Activated effector memory CD4-positive, alpha-beta T cell treated with anti-CD3 and anti-CD28 coated beads, Interleukin-2, amount 50 U/mL, for 16 hours (primary cell): ENCODE results near the gene TBXT.
"Not testable (repeated sequence)": the region's sequence is repeated elsewhere in the genome, so short reads cannot be mapped to it uniquely, and the experiment has no call there.

ENCODE experiments used
- DNase-seq: peaks from one replicate; pipeline ENCODE4 v3.0.0-alpha.2; 2020

The TBXT gene, protein sequence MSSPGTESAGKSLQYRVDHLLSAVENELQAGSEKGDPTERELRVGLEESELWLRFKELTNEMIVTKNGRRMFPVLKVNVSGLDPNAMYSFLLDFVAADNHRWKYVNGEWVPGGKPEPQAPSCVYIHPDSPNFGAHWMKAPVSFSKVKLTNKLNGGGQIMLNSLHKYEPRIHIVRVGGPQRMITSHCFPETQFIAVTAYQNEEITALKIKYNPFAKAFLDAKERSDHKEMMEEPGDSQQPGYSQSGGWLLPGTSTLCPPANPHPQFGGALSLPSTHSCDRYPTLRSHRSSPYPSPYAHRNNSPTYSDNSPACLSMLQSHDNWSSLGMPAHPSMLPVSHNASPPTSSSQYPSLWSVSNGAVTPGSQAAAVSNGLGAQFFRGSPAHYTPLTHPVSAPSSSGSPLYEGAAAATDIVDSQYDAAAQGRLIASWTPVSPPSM

DNA sequence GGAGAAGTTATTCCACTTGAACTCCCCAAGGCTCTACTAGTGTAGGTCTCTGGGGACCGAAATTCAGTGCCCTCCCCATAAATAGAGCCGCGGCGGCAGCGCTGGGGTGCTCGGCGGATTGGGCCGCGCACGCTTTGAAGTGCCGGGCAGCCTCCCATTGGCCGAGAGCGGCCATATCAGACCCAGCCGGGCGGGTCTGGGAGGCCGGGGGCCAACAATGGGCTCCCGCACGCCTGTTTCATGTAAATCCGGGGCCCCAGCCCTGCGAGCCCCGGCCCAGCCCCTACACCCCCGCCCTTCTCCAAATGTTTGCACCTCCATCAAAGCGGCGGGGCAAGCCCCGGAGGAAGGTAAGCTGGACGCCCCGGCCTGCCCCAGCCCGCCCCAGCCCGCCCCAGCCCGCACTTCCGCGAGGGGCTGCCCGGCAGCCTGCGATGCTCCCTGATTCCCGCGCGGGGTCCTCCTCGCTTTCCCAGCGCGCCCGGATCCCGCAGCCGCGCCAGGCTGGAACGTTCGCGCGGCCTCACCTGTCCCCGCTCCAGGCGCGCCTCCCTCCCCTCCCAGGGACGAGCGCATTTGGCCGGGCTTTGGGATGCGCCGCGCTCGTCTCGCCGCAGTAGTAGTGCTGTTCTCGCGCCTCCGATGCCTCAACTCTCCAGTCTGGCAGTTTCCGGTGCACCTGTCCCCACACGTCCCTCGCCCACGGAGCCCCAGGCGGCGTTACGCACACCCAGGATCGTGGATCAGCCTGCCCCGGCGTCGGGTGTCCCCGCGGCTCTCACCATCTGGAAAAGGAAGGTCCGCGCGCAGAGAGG lies at the start of gene TBXT:
TBXT (minus strand) TSS at position 51 of the 815 bp plus-strand sequence. CDS start 260 bp downstream, outside the sequence.
- no peak for DNase-seq

DNA sequence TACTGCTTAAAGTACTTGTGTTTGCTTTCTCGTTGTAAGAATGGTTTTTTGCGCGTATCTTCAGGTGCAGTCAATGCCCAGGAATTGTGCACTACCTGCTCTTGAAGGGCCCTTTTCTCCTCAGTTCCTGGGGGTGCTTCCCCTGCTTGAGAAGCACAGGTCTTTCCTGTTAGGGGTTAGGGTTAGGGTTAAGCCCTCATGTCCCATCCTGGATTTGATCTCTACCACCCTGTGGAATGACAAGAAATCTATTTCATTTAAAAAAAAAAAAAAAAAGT lies 39.6 kb upstream of the TBXT start:
- no peak for DNase-seq

DNA sequence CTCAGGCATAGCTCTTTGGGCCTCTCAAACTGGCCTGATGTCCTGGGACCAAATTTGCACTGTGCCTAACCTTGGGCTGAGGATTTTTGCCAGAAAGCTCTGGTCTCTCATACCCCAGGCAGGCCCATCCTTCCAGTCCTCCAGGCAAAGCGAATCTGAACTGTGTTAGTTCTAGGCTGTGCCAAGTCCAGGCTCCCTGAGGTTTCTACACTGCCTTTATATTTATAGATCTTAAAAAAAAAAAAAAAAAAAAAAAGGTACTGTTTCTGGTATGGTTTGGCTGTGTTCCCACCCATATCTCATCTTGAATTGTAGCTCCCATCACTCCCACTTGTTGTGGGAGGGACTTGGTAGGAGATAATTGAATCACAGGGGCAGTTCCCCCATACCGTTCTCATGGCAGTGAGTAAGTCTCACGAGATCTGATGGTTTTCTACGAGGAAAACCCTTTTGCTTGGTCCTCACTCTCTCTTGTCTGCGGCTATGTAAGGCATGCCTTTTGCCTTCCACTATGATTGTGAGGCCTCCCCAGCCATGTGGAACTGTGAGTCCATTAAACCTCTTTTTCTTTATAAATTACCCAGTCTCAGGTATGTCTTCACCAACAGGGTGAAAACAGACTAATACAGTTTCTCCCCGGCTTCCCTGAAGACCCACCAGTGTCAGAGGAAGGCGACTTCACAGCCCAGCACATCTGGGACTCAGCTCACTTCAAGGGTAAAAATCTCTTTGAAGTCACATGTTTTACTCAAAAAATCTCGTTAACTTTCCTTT lies 39.0 kb upstream of the TBXT start:
- DNase-seq: no peak

DNA sequence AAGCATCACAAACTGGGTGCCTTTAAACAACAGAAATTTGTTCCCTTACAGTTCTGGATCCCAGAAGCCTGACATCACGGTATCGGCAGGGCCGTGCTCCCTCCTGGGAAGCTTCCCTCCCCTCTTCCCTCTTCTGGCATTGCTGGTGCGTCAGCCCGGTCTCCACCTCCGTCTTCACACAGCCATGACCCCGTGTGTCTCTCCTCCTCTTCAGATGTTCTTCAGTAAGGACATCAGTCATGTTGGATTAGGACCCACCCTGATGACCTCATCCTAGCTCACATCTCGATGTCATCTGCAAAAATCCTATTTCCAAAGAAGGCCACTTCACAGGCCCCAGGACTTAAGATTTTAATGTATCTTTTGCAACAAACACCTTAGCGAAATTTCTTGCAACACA lies 38.4 kb upstream of the TBXT start:
- no peak for DNase-seq

DNA sequence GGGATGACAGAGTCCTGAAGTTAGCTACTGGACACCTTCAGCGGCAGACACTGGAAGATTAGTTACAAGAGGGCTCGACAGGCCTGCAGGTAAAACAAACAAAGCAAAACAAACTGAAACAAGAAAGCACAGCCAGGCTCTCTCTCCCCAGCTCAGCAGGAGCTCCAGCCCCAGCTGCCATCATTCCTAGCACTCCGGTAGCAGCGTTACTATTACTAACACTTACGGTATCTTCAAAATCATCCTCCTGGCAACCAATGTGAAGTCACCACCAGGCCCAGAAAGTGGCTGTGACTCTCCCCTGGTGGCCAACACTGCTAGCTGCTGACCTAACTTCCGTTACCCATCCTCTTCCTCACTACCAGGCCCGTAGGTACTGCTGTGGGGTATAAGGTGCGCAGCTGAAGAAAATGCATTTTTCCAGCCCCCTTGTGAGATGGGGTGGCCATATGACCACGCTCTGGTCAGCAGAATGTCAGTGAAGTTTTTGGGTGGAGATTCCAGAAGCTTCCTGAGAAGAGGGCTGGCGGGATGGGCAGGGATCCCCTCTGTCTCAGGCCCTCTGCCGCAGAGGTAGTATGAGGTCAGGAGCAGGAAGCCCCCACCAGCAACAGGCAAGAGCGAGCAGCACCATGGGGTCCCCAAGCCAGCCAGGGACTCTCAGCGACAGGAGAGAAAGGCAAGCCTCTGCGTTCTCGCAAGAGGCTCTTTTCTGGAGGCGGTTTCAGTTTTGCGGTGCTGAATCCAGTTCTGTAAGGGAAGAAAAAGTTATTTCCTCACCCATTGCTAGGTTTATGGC lies 37.4 kb upstream of the TBXT start:
- no peak for DNase-seq

DNA sequence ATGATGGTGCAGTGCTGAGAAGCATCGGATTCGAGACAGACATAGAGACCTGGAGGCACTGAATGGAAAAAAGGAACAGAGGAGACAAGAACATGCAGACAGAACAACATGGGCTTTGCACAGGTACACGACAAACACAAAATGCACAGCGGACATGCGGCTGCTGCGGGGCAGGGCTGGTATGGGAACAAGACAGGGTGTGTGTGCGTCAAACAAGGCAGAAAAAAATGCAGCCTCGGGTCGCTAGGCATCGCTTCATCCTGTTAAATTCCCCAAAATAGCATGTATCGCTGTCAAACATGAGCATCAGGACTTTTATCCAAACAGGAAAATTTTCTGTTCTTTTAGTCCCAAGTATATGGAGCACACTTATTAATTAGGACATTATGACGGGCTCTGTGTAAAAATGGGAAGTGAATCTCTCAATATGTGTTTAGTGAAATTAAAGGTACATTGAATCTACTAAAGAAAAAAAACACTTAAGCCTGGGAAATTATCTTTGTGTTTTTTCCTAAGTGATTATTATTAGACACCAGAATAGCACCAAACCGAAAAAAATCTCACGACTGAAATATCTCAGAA lies 36.1 kb upstream of the TBXT start:
- DNase-seq: no peak

DNA sequence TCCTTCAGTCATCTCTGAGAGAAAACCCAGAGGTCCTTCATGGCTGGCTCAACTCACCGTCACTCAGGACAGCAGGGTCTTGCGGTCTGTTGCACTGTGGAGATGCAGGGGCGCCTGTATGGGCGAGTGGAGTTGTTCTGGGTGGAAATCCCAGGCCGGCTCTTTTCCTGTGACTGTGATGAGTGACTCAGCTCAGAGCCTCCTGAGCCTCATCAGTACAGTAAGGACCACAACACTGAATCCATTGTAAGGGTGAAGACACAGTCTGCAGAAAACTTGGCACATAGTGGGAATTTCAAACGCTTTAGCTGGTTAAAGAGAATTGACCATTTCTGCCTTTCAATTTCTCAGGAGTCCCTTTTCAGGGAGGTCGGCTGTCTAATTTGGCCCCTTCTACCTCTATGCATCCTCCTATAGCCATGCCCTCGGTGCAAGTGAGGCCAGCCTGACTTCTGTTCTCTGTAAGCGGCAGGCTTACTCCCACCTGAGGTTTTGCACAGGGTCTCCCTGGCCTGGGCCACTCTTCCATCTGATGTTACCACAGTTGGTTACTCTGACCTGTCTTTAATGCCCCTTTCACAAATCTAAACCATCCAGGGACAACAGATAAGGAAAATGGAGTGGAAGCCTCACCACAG lies 35.5 kb upstream of the TBXT start:
- DNase-seq: no peak

DNA sequence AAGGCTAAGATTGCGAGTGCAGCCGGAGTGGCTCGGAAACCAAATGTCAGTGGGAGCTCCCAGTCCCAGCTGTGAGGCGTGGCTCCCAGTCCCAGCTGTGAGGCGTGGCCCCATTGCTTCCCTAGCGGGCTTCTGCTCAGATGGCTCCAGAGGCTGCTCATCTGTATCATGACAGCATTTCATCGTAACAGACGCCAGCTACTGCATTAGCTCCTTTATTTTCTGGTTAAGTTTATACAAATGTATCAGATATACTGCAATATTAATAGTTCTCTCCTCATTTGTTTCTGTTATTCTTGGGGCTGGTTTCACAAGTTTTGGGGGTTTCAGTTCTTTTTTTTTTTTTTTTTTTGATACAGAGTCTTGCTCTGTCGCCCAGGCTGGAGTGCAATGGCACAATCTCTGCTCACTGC lies 34.7 kb upstream of the TBXT start:
- no peak for DNase-seq

DNA sequence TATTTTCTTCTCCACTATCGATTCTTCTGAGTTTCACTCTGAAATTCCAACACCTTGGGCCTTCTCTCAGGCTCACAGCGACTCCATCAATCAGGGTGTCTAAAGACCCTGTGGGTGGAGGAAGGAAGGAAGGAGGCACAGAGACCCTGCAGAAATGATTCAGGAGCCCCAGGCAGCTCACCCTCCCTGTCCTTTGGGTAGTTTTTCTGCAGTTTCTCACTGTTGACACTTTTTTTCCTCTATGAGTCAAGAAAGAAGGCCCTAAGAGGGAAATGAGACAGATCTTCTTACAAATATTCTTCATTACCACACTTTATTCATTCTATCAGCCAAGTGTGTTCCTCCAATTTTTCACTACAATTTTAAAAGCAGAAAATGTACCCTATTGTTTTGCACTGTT lies 34.2 kb upstream of the TBXT start:
- DNase-seq: no peak

DNA sequence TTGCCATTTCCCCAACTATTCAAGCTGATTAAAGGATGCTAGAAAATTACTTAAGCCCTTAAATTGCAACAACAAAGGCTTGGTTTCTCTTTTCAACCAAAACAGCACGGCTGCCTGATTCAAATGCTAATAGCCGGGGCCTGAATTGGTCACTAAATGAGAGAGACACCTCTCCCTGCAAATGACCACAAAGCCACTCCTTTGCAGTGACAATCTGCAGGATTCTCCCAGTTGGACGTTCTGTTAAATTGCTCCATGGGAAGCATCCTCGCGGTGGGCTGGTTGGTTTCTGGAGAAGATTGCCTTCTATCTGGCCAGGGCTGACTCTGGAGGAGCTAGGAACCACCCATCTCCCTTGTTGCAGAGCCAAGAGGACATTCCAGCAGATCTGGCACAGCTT lies 29.7 kb upstream of the TBXT start:
- DNase-seq: no peak

DNA sequence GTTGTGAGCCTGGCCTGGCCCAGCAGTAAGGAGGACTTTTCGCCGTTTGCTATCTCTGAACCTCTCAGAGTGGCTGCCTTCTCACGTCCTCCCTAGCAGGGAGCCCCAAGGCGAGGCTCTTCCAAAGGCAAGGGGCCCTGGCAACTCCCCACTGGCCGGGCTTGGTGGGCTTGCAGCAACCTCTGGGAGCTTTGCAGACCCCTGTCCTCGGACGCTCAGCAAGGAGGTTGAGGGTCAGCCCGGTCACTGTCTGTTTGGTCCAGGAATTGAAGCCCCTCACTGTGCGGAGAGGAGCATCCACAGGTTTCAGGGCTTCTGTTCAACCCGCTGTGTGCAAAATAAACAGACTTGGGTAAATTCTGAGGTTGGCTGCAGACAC lies 28.2 kb upstream of the TBXT start:
- DNase-seq: no peak

DNA sequence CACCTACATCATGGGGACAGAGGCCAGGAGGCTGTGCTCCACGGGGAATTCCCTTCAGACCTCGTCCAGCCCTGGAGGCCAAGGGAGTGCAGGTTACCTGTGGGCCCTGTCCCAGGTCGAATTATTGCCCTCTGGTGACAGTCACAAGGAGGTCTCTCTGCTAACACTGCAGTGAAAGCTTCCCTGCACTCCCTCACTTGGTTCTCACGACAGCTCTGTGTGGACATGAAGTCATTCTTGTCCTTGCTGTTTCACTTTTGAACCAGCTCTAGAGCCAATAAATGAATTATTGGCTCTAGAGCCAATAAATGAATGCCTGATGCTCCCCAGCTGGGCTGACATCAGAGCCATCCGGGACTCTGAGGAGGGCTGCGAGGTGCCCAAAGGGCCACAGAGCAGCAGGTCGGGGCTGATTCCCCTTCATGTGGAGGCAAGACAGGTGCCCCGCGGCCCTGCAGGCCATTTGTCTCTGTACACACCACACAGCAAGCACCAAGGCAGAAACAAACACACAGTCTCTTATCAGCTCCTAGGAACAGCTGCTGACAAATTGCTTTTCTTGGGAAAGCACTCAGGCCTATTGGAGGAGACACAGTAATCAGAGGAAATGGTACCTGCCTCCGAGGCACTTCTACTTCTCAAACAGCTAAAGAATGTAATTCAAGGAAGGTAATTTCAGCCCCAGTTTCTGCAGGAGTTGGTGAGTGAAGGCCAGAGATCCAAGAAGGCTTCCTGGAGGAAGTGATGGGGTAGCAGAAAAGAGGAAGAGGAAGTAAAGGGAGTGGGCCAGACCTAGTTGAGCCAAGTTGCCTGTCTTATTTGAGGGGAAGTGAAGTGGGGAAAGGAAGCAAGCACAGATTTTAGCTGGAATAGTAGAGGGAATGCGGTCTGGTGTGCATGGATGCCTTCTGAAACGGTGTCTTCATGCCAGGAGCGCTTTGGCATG lies 27.5 kb upstream of the TBXT start:
- no peak for DNase-seq

DNA sequence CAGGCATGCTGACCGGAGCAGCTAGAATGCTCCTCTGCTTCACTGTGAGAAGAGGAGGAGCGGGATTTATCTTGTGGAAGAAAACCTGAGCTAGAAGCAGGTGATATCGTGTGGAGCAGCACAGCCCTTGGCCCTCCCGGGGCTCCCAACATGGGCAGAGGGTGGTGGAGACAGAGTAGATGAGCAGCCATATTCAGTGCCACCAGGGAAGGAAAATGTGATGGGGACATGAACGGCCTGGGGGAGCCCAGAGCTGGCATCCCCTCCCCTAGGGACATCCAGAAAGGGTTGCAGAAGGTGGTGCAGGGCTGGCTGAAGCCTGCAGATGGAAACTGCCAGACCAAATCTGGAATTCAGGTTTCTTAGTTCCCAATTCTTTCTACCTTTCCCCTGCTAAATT lies 24.9 kb upstream of the TBXT start:
- DNase-seq: no peak

DNA sequence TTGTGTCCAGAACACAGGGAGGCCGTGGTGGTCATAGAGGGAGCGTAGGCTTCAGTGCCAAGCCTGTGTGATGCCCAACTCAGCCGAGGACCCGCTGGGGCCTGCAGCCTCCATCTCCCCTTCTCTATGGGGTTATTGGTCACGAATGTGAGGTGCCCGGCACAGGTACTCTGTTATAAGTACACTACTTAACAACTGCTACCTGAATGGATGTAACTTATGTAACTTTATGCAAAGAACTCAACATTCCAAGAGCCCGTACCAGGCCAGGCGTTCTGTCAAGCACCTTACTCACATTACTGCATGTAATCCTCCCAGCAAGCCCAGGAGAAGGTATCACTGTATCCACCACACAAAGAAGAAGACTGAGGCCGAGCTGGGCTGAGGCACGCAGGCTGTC lies 24.5 kb upstream of the TBXT start:
- DNase-seq: no peak

DNA sequence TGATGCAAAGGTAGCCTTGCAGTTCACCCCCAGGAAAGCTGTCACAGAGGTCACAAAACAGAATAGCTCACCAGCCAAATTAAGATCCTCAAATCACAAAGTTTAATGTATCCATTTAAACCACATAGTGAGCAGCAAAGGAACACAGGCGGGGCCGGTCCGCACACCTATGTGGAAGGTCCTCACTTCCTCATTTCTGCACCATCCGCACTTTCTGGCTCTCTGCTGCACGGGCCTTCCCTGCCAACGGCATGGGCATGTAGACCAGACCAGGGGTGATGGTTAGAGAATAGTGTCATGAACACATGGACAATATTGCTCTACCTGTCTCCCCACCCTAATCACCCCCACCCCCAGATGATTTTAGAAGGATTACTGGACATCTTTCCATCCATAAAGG lies 12.1 kb upstream of the TBXT start:
- no peak for DNase-seq

DNA sequence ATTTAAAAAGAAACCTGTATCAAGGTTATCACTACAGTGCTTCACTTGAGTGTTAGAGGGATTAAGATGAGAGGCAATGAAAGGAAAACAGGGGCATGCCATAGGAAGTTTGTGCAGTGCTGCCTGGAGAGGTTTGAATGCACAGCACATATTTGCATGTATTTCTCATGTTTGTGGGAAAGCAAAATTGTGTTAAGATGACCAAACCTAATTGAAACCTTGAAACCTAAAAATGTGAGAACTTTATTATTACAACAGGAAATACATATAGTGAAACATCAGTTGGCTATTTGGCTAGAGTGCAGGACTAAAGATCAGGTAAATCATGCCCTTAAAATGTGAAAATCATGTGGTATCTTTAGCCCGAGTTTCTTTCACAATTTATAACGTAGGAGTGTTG lies 8.5 kb upstream of the TBXT start:
- DNase-seq: no peak

DNA sequence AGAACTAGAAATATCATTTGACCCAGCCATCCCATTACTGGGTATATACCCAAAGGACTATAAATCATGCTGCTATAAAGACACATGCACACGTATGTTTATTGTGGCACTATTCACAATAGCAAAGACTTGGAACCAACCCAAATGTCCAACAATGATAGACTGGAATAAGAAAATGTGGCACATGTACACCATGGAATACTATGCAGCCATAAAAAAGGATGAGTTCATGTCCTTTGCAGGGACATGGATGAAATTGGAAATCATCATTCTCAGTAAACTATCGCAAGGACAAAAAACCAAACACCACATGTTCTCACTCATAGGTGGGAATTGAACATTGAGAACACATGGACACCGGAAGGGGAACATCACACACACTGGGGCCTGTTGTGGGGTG lies 7.4 kb upstream of the TBXT start:
- not testable (repeated sequence) for DNase-seq

DNA sequence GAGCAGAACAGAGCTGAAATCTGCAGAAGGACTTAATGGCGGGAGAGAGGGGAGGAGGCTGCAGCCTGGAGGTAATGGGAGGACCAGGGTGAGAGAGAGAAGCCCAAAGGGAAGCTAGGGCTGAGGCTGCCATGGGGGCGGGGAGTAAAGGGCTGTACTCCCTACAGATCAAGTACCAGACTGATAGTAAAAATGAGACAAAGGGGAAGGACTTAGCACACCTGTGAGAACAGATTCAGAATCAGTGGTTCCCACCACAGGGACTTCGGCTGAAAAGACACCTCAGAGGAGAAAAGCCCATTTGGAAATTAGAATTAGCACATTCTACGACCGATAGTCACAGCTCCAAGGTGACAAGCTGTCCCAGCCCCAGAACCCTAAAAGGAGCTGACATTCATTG lies 6.4 kb upstream of the TBXT start:
- no peak for DNase-seq

DNA sequence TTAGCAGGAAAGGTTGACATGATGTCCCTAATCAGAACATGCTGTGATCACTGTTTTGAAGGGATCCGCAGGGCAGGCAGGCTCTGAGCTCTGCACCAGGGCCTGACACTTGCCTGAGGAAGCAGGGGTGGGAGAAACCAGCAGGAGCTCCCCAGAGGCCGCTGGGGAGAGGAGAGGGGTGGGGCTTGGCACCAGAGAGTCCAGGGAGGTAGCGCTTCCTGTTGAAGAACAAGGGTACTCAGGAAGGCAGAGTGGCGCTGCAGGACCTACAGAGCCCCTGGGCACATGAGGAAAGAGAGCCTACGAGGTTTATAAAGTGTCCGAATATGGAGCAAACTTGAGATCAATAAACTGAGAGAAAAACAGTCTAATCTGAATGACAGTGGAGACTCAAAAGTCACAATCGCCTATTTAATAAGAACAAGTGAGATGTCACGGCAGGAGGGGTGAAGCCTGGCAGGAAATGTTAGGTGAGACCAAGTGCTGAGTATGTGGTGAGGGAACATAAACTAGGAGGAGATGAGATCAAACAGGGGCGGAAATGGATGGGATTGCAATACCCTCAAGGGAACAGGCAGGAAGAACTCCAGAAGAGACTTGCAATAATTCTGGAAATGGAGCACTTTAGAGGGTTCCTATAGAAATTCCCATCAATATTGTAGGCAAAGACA lies 5.8 kb upstream of the TBXT start:
- DNase-seq: no peak

DNA sequence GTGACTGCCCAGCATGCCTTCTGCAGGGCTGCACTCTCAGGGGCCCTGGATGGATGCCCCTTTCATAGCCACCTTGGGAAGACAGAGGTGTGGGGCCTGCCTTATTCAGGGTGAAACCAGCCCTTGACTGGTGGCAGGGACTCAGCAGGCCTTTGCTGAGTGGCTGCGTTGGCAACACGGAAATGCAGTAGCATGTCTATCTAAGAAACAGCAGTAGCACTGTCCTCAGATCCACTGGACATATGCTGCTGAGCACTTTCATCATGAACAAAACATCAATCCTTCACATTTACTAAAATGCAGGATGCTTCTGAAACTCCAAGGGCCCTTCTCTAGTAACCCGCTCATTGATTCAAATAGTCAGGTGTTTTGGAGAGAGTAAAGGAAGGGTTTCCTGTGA lies 4.9 kb upstream of the TBXT start:
- DNase-seq: no peak
